IMR-90 (cell line): Measurements from ENCODE around the gene PPARG. TPM values are rescaled to one million over a fixed set of nuclear protein-coding genes. Genes with fewer than 3 reads are reported as not detected.
A peak's percentile ranks its signal among the peaks of the same experiment; 100 is the strongest.

Experiments
- ATAC-seq: fragments of 200-7000 bp; cut with Tn5 transposase; 2 replicates; pipeline ENCODE4 v1.9.1; 2020; ENCODE audit warnings: low read depth, mild to moderate bottlenecking, moderate library complexity
- BruUV-seq: library from RNA; stranded (reverse); fragments of 400-500 nt; replicated peaks from 2 replicates; lab custom pipeline; 2021; lab: Mats Ljungman, UMichigan
- CTCF ChIA-PET: fragments of 300-600 bp; formaldehyde crosslinking; extraction: SDS; loops from one replicate; lab custom pipeline; 2021; ENCODE audit warnings: antibody characterized with exemption; lab: Yijun Ruan, JAX
- POLR2A ChIA-PET: fragments of 300-600 bp; sonication (Branson Sonifier 250); formaldehyde crosslinking; loops from one replicate; lab custom pipeline; 2022; ENCODE audit warnings: antibody characterized with exemption; ENCODE audit not compliant: unreplicated experiment; lab: Charles Lee
- DNase-seq: peaks from one replicate; pipeline ENCODE4 v3.0.0; 2013
- H2AFZ ChIP-seq: replicated peaks from 2 replicates; pipeline ENCODE3; 2013; ENCODE audit warnings: low read length, mild to moderate bottlenecking; ENCODE audit not compliant: poor library complexity
- H2AK5ac ChIP-seq: 2 replicates; pipeline ENCODE4 v1.6.1; 2013; ENCODE audit warnings: low read depth, low read length, inconsistent platforms
- H2AK9ac ChIP-seq: replicated peaks from 2 replicates; pipeline ENCODE3; 2013; ENCODE audit warnings: mild to moderate bottlenecking, low read depth, low read length, moderate library complexity; ENCODE audit not compliant: poor library complexity
- H2BK120ac ChIP-seq: 2 replicates; pipeline ENCODE4 v1.6.1; 2013; ENCODE audit warnings: low read depth, low read length, inconsistent platforms
- H2BK15ac ChIP-seq: 3 replicates; pipeline ENCODE4 v1.6.1; 2013; ENCODE audit warnings: low read depth, low read length, inconsistent platforms
- H2BK20ac ChIP-seq: 2 replicates; pipeline ENCODE4 v1.6.1; 2013; ENCODE audit warnings: low read depth, mild to moderate bottlenecking, inconsistent platforms, low read length, moderate library complexity
- H2BK5ac ChIP-seq: 2 replicates; pipeline ENCODE4 v1.6.1; 2013; ENCODE audit warnings: mild to moderate bottlenecking, low read depth, low read length, inconsistent platforms; ENCODE audit not compliant: poor library complexity, severe bottlenecking
- H3K14ac ChIP-seq: replicated peaks from 2 replicates; pipeline ENCODE4 v1.6.1; 2013; ENCODE audit warnings: low read depth, low read length, inconsistent platforms
- H3K18ac ChIP-seq: 2 replicates; pipeline ENCODE4 v1.6.1; 2013; ENCODE audit warnings: low read depth, low read length, control low read depth
- H3K23ac ChIP-seq: 2 replicates; pipeline ENCODE4 v1.6.1; 2013; ENCODE audit warnings: low read depth, low read length, inconsistent platforms
- H3K27ac ChIP-seq: 2 replicates; pipeline ENCODE4 v1.5.1; 2013; ENCODE audit warnings: mild to moderate bottlenecking, control low read depth, low read length; ENCODE audit not compliant: insufficient read depth
- H3K27me3 ChIP-seq: 2 replicates; pipeline ENCODE4 v1.6.1; 2013; ENCODE audit warnings: low read length; ENCODE audit not compliant: control insufficient read depth, insufficient read depth
- H3K36me3 ChIP-seq: 2 replicates; pipeline ENCODE4 v1.6.1; 2013; ENCODE audit warnings: low read length, mixed read lengths; ENCODE audit not compliant: control insufficient read depth, insufficient read depth
- H3K4ac ChIP-seq: 2 replicates; pipeline ENCODE4 v1.6.1; 2013; ENCODE audit warnings: low read depth, low read length, inconsistent platforms
- H3K4me1 ChIP-seq: 2 replicates; pipeline ENCODE4 v1.6.1; 2013; ENCODE audit warnings: low read length, mixed read lengths; ENCODE audit not compliant: control insufficient read depth, insufficient read depth
- H3K4me2 ChIP-seq: 2 replicates; pipeline ENCODE4 v1.6.1; 2013; ENCODE audit warnings: low read depth, mild to moderate bottlenecking, control low read depth, low read length, moderate library complexity
- H3K4me3 ChIP-seq: 2 replicates; pipeline ENCODE4 v1.5.1; 2013; ENCODE audit warnings: low read depth, mild to moderate bottlenecking, control low read depth, low read length, moderate library complexity; ENCODE audit not compliant: insufficient read depth
- H3K56ac ChIP-seq: 2 replicates; pipeline ENCODE4 v1.6.1; 2013; ENCODE audit warnings: low read length, inconsistent platforms; ENCODE audit not compliant: insufficient read depth; ENCODE audit errors: extremely low read depth
- H3K79me1 ChIP-seq, 2 experiments: 2 replicates each; pipeline ENCODE4 v1.6.1; 2013; ENCODE audit warnings: low read length in 2 of 2, inconsistent platforms in 1 of 2, low read depth in 1 of 2
- H3K9ac ChIP-seq: 2 replicates; pipeline ENCODE4 v1.6.1; 2013; ENCODE audit warnings: low read depth, low read length, control low read depth
- H3K9me1 ChIP-seq: 2 replicates; pipeline ENCODE4 v1.6.1; 2013; ENCODE audit warnings: low read length, inconsistent platforms; ENCODE audit not compliant: insufficient read depth
- H3K9me3 ChIP-seq: 2 replicates; pipeline ENCODE4 v1.6.1; 2013; ENCODE audit warnings: low read length; ENCODE audit not compliant: control insufficient read depth, insufficient read depth
- H4K20me1 ChIP-seq: 2 replicates; pipeline ENCODE4 v1.6.1; 2013; ENCODE audit warnings: low read length, inconsistent platforms; ENCODE audit not compliant: insufficient read depth
- H4K5ac ChIP-seq: 2 replicates; pipeline ENCODE4 v1.6.1; 2013; ENCODE audit warnings: mild to moderate bottlenecking, low read depth, low read length, control low read depth
- H4K8ac ChIP-seq, 2 experiments: 2 replicates each; pipeline ENCODE4 v1.6.1; 2013; ENCODE audit warnings: low read depth in 2 of 2, low read length in 2 of 2, control low read depth in 1 of 2, inconsistent platforms in 1 of 2
- H4K91ac ChIP-seq: 2 replicates; pipeline ENCODE4 v1.6.1; 2013; ENCODE audit warnings: low read depth, low read length, inconsistent platforms; ENCODE audit not compliant: insufficient read depth
- RFX5 ChIP-seq: IDR thresholded peaks from 2 replicates; pipeline ENCODE4 v1.8.0; 2012; ENCODE audit warnings: low read depth, mild to moderate bottlenecking, low read length, moderate library complexity
- WGBS, 2 experiments: methylation state at CpG; one replicate each; pipeline versions ENCODE4 v1.1.5 to v1.1.7; 2013; ENCODE audit warnings: missing lambda C conversion rate in 2 of 2; ENCODE audit not compliant: insufficient read length in 1 of 2; ENCODE audit errors: extremely low coverage in 2 of 2; 5-methylcytosine and 5-hydroxymethylcytosine counted together
- dilution Hi-C: fragments of 300-500 bp; cut with HindIII; formaldehyde crosslinking; loops from one replicate; pipeline ENCODE4 v1.14.3; 2018; ENCODE audit warnings: low sequenced_read_pairs; ENCODE audit not compliant: unreplicated experiment
- in situ Hi-C: fragments of 300-500 bp; cut with MboI; formaldehyde crosslinking; loops from 3 replicates; pipeline ENCODE4 v1.14.3; 2019; ENCODE audit warnings: low sequenced_read_pairs, inconsistent platforms, mixed read lengths
- intact Hi-C: fragments of 100-400 bp; cut with micrococcal nuclease; formaldehyde crosslinking; loops from 2 replicates; pipeline ENCODE4 v1.10.0; 2022
- polyA plus RNA-seq, 3 experiments: library from polyadenylated mRNA; depleted of rRNA; stranded (reverse); fragments of >200 nt; gene quantifications; 2 replicates each; pipeline ENCODE4 v1.2.3, GENCODE V29; 2012; ENCODE audit warnings: low replicate concordance in 1 of 3
- total RNA-seq: library from RNA; depleted of rRNA; stranded (reverse); fragments of >200 nt; gene quantifications from 2 replicates; pipeline ENCODE4 v1.2.3, GENCODE V29; 2012

The PPARG gene
- total and polyA plus RNA-seq, 2 of the 4 experiments (the other 2 are of a cell fraction), result 11.2 to 23.8 TPM

- POLR2A ChIA-PET, result no interaction called here
- H3K4me1 ChIP-seq, result peaks cover 3% of the 10 kb centered on the region; the same call in 1 of the 2 replicates
These were observed 49.6 kb upstream of the PPARG start for GRCh38 chr3:12239301-12239700.

More at GRCh38 chr3:12239301-12239700, 49.6 kb upstream of the PPARG start:
- Histone ChIP-seq H4K5ac (no peak overlapping the region), H2BK5ac (no peak overlapping the region), H2BK20ac (peak overlapping the region; percentile 14; the same call in 1 of the 2 replicates), H2AFZ (peak overlapping the region; percentile 24), H2BK120ac (no peak overlapping the region; the same call in 1 of the 2 replicates), H2BK15ac (peak overlapping the region; percentile 50; the same call in 1 of the 3 replicates), H2AK5ac (peak overlapping the region; percentile 27; the same call in 1 of the 2 replicates), H3K18ac (no peak overlapping the region), H4K8ac (no peak overlapping the region), H3K23ac (no peak overlapping the region), H3K9me3 (peaks cover 3% of the 10 kb centered on the region), H3K56ac (no peak overlapping the region), H3K79me1 (no peaks in the 10 kb centered on the region), H3K9ac (no peak overlapping the region), H3K4ac (no peak overlapping the region), H3K4me2 (no peak overlapping the region), H3K27me3 (peaks cover 1% of the 10 kb centered on the region; the same call in 1 of the 2 replicates), H3K4me3 (no peak overlapping the region), H3K14ac (no peak overlapping the region), H4K91ac (no peak overlapping the region), H2AK9ac (no peak overlapping the region), H3K36me3 (no peaks in the 10 kb centered on the region), H3K27ac (no peak overlapping the region), H3K9me1 (no peaks in the 10 kb centered on the region), H4K20me1 (no peaks in the 10 kb centered on the region)
- CTCF ChIA-PET, result no interaction called here
- DNase-seq (no peak), ATAC-seq (no peak)
- no TSS peak for BruUV-seq
- dilution Hi-C loops, result no loop called here
- WGBS, 2 experiments, result 74% methylated on average over 3 of the region's 5 CpGs; no CpG with 5 or more reads in 1 of the 2 experiments
- intact Hi-C loops, result no loop called here
- in situ Hi-C loops, result no loop called here
- no peak for TF ChIP-seq RFX5
